ENCODE results near the gene MCM7.
A peak's percentile ranks its signal among the peaks of the same experiment; 100 is the strongest.

Gene MCM7

GRCh38 chr7:100065452-100066186 lies 35.6 kb downstream of the MCM7 start:
- DNase-seq: no peak

- no peak for DNase-seq
Measured at GRCh38 chr7:100064162-100064561, 37.0 kb downstream of the MCM7 start.

- no peak for DNase-seq
Measured at GRCh38 chr7:100063376-100063775, 37.8 kb downstream of the MCM7 start.

- no peak for DNase-seq
Measured at GRCh38 chr7:100061518-100062193, 39.5 kb downstream of the MCM7 start.

- no peak for DNase-seq
Measured at GRCh38 chr7:100059251-100059739, 41.9 kb downstream of the MCM7 start.

GRCh38 chr7:100057006-100057405 lies 44.2 kb downstream of the MCM7 start:
- DNase-seq: no peak

- DNase-seq: peak; percentile 21
Measured at GRCh38 chr7:100053215-100053614, 48.0 kb downstream of the MCM7 start.

GRCh38 chr7:100051611-100052010 lies 49.6 kb downstream of the MCM7 start:
- no peak for DNase-seq

- DNase-seq: peak; percentile 73
Measured at GRCh38 chr7:100049441-100050291, 51.5 kb downstream of the MCM7 start, which contains the start of gene ZSCAN21. Gene ZSCAN21 (plus strand): TSS chr7:100049774. CDS start chr7:100057007, 7,233 bp downstream.

- DNase-seq: no peak
Measured at GRCh38 chr7:100048680-100049079, 52.5 kb downstream of the MCM7 start.

- no peak for DNase-seq
Measured at GRCh38 chr7:100044718-100045117, 56.5 kb downstream of the MCM7 start.

Data from central memory CD4-positive, alpha-beta T cell (primary cell).